ENCODE results near the gene DHX38. TPM values are rescaled to one million over a fixed set of nuclear protein-coding genes. Genes with fewer than 3 reads are reported as not detected.

Gene DHX38
- total RNA-seq, 4 donors from 2014 or later, result 31.7 to 52.7 (median 47.7) TPM

GRCh38 chr16:72105978-72106377 is 12.3 kb downstream of the DHX38 start:
- H3K9me3 ChIP-seq, result no peaks in the 10 kb centered on the region
- H3K36me3 ChIP-seq, result peaks cover 95 to 99% of the 10 kb centered on the region in 2 donors
- no peak for DNase-seq
- intact Hi-C loops (cut with DNase I), result no loop called here
- 94 to 98% methylated on average over 12 of the region's 12 CpGs for WGBS, 2 donors
- no peak overlapping the region for H3K4me3 ChIP-seq (replicated peaks in 1 of 3)
- H3K27ac ChIP-seq, result no peak overlapping the region
- TF ChIP-seq, protein P1, sequence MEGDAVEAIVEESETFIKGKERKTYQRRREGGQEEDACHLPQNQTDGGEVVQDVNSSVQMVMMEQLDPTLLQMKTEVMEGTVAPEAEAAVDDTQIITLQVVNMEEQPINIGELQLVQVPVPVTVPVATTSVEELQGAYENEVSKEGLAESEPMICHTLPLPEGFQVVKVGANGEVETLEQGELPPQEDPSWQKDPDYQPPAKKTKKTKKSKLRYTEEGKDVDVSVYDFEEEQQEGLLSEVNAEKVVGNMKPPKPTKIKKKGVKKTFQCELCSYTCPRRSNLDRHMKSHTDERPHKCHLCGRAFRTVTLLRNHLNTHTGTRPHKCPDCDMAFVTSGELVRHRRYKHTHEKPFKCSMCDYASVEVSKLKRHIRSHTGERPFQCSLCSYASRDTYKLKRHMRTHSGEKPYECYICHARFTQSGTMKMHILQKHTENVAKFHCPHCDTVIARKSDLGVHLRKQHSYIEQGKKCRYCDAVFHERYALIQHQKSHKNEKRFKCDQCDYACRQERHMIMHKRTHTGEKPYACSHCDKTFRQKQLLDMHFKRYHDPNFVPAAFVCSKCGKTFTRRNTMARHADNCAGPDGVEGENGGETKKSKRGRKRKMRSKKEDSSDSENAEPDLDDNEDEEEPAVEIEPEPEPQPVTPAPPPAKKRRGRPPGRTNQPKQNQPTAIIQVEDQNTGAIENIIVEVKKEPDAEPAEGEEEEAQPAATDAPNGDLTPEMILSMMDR (IDR thresholded peaks at IDR 0.05), result no peak
- no peak for TF ChIP-seq POLR2A (IDR thresholded peaks at IDR 0.05)
- H3K27me3 ChIP-seq, result no peaks in the 10 kb centered on the region
- H3K4me1 ChIP-seq, result no peaks in the 10 kb centered on the region

GRCh38 chr16:72107371-72107770 is 13.7 kb downstream of the DHX38 start:
- Histone ChIP-seq H3K27me3 (no peaks in the 10 kb centered on the region), H3K36me3 (peaks cover 95 to 99% of the 10 kb centered on the region in 2 donors), H3K4me3 (replicated peaks in 1 of 3) (no peak overlapping the region), H3K9me3 (no peaks in the 10 kb centered on the region), H3K4me1 (no peaks in the 10 kb centered on the region), H3K27ac (no peak overlapping the region)
- DNase-seq, result no peak
- intact Hi-C loops (cut with DNase I), result no loop called here
- TF ChIP-seq, protein P1 (IDR thresholded peaks at IDR 0.05), result no peak
- no peak for TF ChIP-seq POLR2A (IDR thresholded peaks at IDR 0.05)
- 94% methylated on average over 17 of the region's 17 CpGs for WGBS, 2 donors

DNA sequence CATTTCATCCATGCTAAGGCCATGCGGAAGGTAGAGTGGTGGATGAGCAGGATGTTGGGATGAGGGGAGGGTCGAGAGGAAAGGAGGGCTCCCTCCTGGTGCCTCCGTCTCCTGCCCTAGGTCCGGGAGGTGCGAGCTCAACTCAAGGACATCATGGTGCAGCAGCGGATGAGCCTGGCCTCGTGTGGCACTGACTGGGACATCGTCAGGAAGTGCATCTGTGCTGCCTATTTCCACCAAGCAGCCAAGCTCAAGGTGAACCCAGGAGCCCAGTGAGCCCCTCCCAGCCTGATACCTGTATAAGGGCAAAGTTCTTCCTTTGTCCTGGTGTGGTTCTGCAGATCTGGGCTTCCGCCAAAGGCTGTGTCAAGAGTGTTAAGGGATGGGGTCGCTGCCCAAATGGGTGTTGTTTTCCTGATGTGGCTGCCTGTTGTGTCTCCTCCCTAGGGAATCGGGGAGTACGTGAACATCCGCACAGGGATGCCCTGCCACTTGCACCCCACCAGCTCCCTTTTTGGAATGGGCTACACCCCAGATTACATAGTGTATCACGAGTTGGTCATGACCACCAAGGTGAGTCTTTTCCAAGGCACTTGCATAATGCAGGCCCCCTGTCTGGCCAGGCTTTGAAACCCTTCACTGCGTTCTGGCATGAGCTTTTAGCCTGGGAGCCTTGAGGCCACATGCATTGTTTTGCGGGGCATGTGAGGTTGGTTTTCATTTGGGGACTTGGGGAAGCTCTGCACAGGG is 14.9 kb downstream of the DHX38 start:
- H3K4me1 ChIP-seq, result no peaks in the 10 kb centered on the region
- no peak for DNase-seq
- no peak overlapping the region for H3K27ac ChIP-seq
- TF ChIP-seq, protein P1 (IDR thresholded peaks at IDR 0.05), result no peak
- no peak for TF ChIP-seq POLR2A (IDR thresholded peaks at IDR 0.05)
- WGBS, 2 donors, result 89 to 95% methylated on average over 14 to 16 of the region's 16 CpGs
- H3K4me3 ChIP-seq (replicated peaks in 1 of 3), result no peak overlapping the region
- H3K36me3 ChIP-seq, result peaks cover 90 to 94% of the 10 kb centered on the region in 2 donors
- no peaks in the 10 kb centered on the region for H3K27me3 ChIP-seq
- intact Hi-C loops (cut with DNase I), result no loop called here
- H3K9me3 ChIP-seq, result no peaks in the 10 kb centered on the region

GRCh38 chr16:72109300-72109699 is 15.7 kb downstream of the DHX38 start:
- TF ChIP-seq, protein P1 (IDR thresholded peaks at IDR 0.05), result no peak
- TF ChIP-seq POLR2A (IDR thresholded peaks at IDR 0.05), result no peak

DNA sequence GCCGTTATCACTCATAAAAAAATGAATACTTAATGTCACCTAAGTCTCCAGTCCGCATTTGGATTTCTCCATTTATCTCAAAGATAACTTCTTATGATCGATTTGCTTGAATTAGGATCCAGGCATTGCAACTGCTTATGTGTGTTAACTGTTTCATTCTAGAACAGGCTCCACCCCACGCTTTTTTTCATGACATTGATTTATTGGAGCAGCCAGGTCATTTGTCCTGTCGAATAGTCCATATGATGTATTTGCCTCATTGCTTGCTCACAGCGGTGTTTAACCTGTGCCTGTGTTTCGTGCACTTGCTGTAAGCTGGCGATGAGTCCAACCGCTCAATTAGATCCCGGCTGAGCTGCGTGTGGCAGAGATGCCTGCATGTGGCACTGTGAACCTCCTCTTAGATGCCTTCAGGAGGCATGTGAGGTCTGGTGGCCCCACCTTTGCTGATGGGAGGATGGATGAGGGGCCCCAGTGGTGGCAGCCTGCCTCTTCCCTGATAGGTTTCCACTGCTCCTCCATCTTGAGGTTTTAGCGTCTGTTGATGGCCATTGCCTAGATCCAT is 16.4 kb downstream of the DHX38 start:
- TF ChIP-seq, protein P1 (IDR thresholded peaks at IDR 0.05), result no peak
- no peak for TF ChIP-seq POLR2A (IDR thresholded peaks at IDR 0.05)
- H3K27me3 ChIP-seq, result no peaks in the 10 kb centered on the region
- whole genome bisulfite sequencing, 2 donors, result 92 to 96% methylated on average over 12 of the region's 12 CpGs
- no peak overlapping the region for H3K27ac ChIP-seq
- intact Hi-C loops (cut with DNase I), result no loop called here
- no peak overlapping the region for H3K4me3 ChIP-seq (replicated peaks in 1 of 3)
- no peak for DNase-seq
- H3K4me1 ChIP-seq, result no peaks in the 10 kb centered on the region
- no peaks in the 10 kb centered on the region for H3K9me3 ChIP-seq
- peaks cover 74 to 79% of the 10 kb centered on the region in 2 donors for H3K36me3 ChIP-seq

More at GRCh38 chr16:72109300-72109699, 15.7 kb downstream of the DHX38 start:
- intact Hi-C loops (cut with DNase I), result no loop called here
- WGBS, 2 donors, result 96% methylated on average over 12 of the region's 12 CpGs
- no peaks in the 10 kb centered on the region for H3K27me3 ChIP-seq
- no peak for DNase-seq
- H3K9me3 ChIP-seq, result no peaks in the 10 kb centered on the region
- no peak overlapping the region for H3K4me3 ChIP-seq (replicated peaks in 1 of 3)
- H3K4me1 ChIP-seq, result no peaks in the 10 kb centered on the region
- H3K27ac ChIP-seq, result no peak overlapping the region
- H3K36me3 ChIP-seq, result peaks cover 82 to 86% of the 10 kb centered on the region in 2 donors

Measured in thyroid gland (tissue), 4 donors.